Activated naive CD8-positive, alpha-beta T cell treated with anti-CD3 and anti-CD28 coated beads, Interleukin-2, amount 50 U/mL, for 24 hours (primary cell): Measurements from ENCODE around the gene FAF2.

Experiments
- ATAC-seq: fragments of 150-1000 bp; cut with Tn5 transposase; one replicate; pipeline ENCODE4 v1.10.0; 2021
- DNase-seq: peaks from one replicate; pipeline ENCODE4 v3.0.0; 2021
- H3K27ac Mint-ChIP-seq: one replicate; pipeline ENCODE4 v1.8.0; 2021; ENCODE audit warnings: mild to moderate bottlenecking, mixed read lengths
- H3K27me3 Mint-ChIP-seq: one replicate; pipeline ENCODE4 v1.8.0; 2021; ENCODE audit warnings: mixed read lengths
- H3K36me3 Mint-ChIP-seq: one replicate; pipeline ENCODE4 v1.8.0; 2021; ENCODE audit warnings: low read depth, mixed read lengths
- H3K4me1 Mint-ChIP-seq: one replicate; pipeline ENCODE4 v1.8.0; 2021; ENCODE audit warnings: mixed read lengths
- H3K4me3 Mint-ChIP-seq: one replicate; pipeline ENCODE4 v1.8.0; 2021; ENCODE audit warnings: mild to moderate bottlenecking, moderate library complexity, mixed read lengths
- H3K9me3 Mint-ChIP-seq: one replicate; pipeline ENCODE4 v1.8.0; 2021; ENCODE audit warnings: mixed read lengths

Gene FAF2

DNA sequence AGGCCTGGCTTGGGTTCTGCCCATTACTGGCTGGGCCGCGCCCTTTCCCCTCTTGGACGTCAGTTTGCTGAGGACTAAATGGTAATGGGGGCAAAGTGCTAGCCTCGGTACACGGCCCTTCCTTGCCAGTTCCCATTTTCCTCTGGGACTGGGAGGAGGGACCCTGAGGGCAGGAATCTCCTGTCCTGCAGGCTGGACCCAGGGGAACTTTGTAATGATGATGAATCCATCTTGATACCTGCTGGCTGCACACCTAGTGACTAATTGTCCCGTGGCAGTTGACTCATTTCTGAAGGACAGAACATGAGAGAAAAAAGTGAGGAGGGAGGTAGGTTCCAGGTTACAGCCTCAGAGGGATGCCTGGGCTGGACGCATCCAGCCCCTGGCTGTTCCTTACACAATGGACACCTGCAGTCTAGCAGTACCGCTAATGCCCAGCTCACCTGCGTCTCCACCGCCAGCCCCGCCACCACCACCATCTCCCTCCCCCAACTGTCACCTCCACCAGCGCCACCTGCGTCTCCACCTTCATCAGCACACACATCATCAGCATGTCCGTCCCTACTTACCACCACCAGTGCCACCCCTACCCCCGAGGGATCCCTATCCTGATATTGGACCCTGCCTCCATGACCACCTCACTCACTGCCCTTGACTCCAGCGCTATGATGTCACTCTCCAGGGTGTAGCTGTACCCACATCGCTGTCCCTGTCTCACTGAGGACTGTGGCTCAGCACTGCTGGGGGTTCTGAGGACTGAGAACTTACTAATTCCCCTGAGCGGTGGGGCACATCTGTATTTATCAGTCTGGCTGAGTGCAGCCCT is 105.3 kb downstream of the FAF2 start:
- Mint-ChIP-seq H3K9me3 (no peaks in the 10 kb centered on the region), H3K36me3 (no peaks in the 10 kb centered on the region), H3K4me3 (no peak overlapping the region), H3K4me1 (peaks cover 44% of the 10 kb centered on the region), H3K27me3 (no peaks in the 10 kb centered on the region), H3K27ac (no peak overlapping the region)
- peak; percentile 20 for ATAC-seq
- no peak for DNase-seq

DNA sequence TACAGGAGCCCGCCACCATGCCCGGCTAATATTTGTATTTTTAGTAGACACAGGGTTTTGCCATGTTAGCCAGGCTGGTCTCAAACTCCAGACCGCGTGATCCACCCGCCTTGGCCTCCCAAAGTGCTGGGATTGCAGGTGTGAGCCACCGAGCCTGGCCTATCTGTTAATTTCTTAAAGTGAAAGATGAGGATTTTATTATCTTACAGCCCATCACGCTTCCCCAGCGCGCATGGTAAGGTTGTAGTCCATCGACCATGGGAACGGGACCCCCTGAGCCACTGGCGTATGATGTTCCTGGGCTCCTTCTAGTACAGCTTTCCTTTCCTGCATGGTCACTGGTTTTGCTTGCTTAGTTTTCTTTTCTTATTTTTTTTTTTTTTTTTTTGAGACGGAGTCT is 109.7 kb downstream of the FAF2 start:
- no peak overlapping the region for H3K27ac Mint-ChIP-seq
- H3K9me3 Mint-ChIP-seq, result no peaks in the 10 kb centered on the region
- H3K36me3 Mint-ChIP-seq, result no peaks in the 10 kb centered on the region
- DNase-seq, result no peak
- H3K4me1 Mint-ChIP-seq, result peaks cover 61% of the 10 kb centered on the region
- no peak overlapping the region for H3K4me3 Mint-ChIP-seq
- no peak for ATAC-seq
- H3K27me3 Mint-ChIP-seq, result peaks cover 5% of the 10 kb centered on the region
